Glomerular visceral epithelial cell (primary cell): Measurements from ENCODE around the gene LILRB2.
"Not testable (repeated sequence)": the region's sequence is repeated elsewhere in the genome, so short reads cannot be mapped to it uniquely, and the experiment has no call there.

Experiments used
- DNase-seq: peaks from one replicate; pipeline ENCODE4 v3.0.0-alpha.2; 2016; ENCODE audit errors: extremely low spot score

LILRB2 gene

DNA sequence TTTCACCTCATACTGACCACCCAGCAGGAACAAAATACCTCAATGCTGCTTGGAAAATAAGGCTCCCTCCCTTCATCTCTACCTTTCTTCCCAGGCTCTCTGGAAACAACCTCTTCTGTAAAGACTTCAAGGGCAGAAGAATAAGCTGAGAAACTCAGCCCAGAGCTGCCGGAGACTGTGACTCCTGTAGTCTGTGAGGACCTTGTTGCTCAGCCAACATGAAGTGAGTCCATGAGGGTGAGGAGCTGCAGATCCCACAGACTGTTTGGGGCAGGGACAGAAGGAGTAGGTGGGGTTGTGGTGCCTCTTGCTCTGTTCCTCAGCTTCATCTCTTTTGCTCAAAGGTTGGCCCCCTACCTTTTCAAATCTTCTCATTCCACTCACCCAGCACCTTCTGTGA lies 24.2 kb upstream of the LILRB2 start:
- no peak for DNase-seq

DNA sequence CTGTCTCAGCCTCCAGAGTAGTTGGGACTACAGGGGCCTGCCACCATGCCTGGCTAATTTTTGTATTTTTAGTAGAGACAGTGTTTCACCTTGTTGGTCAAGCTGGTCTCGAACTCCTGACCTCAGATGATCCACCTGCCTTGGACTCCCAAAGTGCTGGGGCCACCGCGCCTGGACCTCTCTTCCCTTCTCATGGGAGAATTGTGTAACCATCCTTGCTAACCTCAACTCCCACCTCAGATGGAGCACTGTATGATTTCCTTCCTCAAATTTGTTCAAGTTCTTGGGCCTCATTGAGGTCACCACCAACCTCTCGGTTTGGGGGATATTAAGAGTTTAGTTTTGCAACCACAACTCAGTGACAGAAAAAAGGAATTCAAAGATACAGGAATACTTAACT lies 21.3 kb upstream of the LILRB2 start:
- no peak for DNase-seq

DNA sequence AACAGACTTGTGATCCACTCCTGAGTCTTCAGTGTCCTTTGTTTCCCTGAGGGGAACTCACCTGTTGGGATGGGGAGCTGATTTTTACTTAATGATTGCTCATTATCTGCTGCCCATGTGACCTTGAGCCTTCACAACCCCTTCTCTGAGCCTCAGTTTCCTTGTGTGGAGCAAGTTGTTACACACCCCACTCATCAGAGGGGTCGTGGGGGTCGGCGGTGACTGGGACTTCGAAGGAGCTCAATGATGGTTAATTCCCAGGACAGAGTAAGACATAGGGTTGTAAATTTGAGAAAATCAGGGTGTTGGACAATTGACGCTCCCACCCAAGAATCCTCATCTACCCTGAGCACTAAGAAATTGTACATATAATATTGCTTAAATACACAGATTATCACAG lies 18.6 kb upstream of the LILRB2 start:
- no peak for DNase-seq

DNA sequence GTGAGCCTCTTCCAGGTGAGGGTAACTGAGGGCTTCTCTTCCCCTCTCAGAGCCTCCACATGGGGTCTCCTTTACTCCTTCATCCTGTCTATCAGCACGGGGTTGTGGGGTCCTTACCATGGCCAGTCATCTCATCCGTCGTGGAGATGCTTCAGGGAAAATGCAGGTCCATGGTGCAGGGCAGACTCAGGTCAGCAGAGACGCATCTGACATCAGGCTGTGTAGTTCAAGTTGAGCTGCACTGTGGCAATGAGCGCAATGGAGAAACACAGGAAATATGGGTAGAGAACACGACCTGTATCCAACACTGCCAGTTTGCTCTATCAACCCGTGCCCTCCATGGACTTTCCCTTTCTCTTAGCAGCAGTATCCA lies 18.2 kb upstream of the LILRB2 start:
- DNase-seq, result no peak

DNA sequence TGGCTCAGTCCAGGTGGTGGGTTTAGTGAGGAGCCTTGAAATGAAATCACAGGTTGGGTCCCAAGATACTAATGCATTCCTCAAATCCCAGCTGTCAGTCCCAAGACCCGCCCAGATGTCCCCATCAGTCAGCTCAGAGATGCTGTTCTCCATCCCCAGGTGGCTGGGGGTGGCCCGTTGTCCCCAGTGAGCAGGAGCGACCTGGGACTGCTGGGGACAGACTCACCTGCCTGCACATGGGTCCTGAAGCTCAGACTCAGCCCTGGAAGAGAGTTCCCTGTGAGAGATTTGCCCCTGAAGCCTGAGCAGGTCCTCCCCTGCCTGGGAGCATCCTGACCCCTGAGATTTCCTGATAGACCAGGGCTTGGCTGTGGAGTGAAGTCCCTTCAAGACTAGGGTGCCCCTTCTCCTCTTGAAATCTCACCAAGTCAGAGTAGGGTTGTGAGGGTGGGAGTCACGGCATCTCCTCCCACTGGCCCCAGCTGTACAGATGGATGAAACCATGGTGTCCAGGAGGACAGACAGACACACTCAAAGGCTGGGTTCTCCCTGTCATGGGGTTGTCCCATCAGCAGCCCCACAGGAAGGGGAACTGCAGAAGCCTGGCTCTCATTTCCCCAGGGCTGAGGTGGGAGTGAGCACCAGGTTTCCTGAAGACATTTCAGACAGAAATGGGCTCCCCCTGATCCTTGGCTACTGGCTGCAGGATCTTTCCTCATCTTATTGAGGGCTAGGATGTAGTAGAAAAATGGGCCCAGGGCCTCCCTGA lies 17.6 kb upstream of the LILRB2 start:
- DNase-seq, result no peak

DNA sequence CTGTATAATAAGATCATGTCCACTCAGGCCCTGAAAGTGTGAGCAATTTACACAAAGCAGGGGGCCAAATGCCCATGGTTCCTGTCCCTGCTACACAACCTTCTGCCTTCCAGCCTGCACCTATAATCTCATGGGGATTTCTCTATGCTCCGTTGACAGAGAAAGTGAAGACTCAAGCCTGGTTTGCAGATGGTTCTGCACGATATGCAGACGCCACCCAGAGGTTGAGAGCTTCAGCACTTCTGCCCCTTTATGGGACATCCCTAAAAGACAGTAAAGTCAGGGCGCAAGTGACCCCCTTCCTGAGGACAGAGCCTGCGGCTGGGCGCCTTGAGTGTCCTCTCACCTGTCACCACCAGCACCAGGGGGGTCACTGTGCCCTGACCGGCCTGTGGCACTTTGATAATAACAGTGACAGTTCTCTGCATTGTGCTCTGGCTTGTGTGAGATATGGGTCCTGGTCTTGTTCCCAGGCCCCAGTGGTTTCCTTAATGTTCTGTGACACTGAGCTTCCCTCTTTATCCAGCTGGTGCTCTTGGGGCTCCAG lies 16.9 kb upstream of the LILRB2 start:
- DNase-seq, result no peak

GRCh38 chr19:54294539-54294938 lies 13.6 kb upstream of the LILRB2 start:
- DNase-seq, result no peak

DNA sequence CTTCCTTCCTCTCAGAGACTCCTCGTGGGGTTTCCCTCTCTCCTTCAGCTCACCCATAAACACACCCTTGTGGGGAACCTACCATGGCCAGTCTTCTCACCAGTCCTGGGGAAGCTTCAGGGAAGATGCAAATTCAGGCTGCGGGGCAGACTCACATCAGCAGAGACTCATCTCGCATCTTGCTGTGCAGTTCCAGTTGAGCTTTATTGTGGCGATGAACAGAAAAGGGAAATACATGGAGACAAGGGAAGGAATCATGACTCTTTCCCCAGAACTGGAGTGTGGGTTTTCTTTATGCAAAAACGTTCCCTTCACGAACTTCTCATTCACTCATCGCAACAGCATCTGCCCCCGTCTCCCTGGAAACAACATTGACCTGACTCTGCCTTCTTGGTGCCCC lies 8.2 kb upstream of the LILRB2 start:
- DNase-seq, result not testable (repeated sequence)

GRCh38 chr19:54287456-54287855 lies 6.5 kb upstream of the LILRB2 start:
- no peak for DNase-seq

DNA sequence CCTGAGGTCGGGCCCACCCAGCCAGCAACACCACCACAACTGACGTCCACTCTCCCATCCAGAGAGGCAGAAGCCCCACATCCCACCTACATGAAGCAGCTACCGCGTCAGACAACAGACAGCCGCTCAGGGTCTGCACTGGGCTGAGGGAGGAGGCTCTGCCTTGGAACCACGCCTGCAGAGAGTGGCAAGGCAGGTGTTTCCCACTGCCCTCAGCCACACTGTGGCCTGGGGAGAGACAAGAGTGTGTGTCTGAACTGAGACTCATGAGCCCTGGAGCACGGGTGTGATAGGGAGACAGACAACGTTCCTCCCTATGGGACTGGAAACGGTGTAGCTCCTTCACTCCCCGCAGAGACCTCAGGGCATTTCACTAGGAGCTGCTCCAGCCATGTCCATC lies 5.4 kb upstream of the LILRB2 start:
- not testable (repeated sequence) for DNase-seq

- DNase-seq, result not testable (repeated sequence)
Observed at GRCh38 chr19:54285427-54286056, 4.6 kb upstream of the LILRB2 start.

DNA sequence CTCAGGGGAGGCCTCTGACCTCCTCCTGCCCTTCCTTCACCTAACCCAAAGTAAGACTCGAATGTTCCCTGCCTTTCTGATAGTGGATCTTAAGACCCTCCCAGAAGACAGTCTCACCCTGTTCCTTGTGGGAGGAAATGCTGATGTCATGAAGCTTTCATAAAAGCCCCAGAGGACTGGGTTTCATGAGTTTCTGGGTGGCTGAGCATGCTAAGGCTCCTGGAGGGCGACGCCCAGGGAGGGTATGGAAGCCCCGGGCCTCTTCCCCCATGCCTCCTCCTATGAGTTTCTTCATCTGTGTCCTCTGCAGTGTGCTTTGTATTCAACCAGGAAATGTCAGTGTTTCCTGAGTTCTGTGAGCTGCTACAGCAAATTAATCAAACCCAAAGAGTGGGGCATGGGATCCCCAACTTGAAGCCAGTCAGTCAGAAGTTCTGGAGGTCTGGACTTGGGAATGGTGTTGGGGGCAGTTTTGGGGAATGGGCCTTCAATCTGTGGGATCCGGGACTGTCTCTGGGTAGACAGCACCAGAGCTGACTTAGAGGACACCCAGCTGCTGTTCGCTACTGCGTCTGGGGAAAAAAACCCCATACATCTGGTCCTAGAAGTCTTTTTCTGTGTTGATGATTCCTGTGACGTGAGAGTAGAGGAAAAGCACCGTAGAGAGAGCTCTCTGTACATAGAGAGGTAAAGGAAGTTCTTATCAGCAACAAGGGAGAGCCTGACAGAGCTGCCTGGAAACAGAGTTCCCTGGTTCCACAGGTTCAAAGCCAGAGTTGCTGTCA lies 2.0 kb upstream of the LILRB2 start:
- no peak for DNase-seq

GRCh38 chr19:54281729-54282075 lies 792 bp upstream of the LILRB2 start:
- DNase-seq, result not testable (repeated sequence)

GRCh38 chr19:54280441-54280840 lies 469 bp downstream of the LILRB2 start:
- DNase-seq, result not testable (repeated sequence)

DNA sequence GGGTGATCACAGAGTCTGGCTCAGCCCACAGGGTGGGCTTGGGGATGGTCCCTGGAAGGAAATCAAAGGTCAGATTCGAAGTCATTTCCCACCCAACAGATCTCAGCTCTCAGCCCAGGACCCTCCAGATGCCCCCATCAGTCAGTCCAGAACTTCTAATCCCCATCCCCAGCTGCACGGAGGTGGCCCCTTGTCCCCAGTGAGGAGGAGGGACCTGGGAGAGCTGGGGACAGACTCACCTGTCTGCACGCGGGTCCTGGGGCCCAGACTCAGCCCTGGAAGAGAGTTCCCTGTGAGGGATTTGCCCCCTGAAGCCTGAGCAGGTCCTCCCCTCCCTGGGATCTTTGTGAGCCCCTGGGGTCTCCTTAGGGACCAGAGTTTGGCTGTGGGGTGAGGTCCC lies 885 bp downstream of the LILRB2 start:
- not testable (repeated sequence) for DNase-seq

- no peak for DNase-seq
Observed at GRCh38 chr19:54279406-54279962, 1.4 kb downstream of the LILRB2 start.

DNA sequence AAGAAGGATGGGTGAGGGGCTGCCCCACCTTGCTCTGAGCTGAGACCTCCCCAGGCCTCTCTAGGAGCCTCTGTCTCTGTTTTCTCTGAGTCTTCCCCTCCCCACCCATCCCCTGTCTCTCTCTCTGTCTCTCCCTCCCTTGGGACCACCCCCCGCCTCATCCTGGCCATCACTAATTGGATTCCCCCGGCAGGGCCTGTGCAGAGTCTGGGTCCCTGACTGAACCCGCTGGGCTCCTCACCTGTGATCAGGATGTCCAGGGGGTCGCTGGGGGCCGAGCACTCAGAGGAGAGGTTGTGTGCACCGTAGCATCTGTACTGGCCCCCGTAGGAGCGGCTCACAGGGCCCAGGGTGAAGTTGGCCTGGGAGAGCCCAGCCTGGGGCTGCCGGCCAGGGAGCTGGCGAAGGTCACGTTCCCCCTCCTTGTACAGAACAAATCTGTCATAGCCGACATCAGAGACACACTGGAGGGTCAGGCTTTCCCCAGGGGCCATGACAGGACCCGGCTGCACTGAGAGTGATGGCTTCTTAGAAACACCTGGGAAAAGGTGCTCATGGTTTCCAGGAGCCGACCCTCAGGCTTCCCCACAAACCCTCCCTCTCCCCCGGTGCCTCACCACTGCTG lies 2.2 kb downstream of the LILRB2 start:
- DNase-seq, result not testable (repeated sequence)

DNA sequence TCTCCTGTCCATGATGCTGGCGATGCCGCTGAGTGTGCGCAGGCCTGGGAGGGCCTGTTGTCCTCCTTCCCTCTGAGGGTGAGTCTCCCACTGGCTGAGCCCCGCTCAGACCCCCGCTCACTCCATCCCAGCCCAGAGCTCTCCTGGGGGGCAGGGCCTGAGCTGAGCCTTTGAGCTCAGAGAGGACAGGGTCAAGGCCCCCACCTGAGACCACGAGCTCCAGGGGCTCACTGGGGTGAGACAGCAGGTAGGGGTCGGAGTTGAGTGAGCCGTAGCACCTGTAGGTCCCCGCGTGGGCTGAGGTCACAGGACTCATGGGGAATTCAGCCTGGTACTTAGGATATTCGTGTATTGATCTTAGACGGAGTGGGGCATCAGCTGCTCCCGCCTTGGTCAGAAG lies 2.9 kb downstream of the LILRB2 start:
- DNase-seq, result not testable (repeated sequence)

GRCh38 chr19:54277111-54277615 lies 3.7 kb downstream of the LILRB2 start:
- not testable (repeated sequence) for DNase-seq

GRCh38 chr19:54275951-54276350 lies 5.0 kb downstream of the LILRB2 start:
- no peak for DNase-seq

GRCh38 chr19:54274516-54274915 lies 6.4 kb downstream of the LILRB2 start:
- DNase-seq, result not testable (repeated sequence)

DNA sequence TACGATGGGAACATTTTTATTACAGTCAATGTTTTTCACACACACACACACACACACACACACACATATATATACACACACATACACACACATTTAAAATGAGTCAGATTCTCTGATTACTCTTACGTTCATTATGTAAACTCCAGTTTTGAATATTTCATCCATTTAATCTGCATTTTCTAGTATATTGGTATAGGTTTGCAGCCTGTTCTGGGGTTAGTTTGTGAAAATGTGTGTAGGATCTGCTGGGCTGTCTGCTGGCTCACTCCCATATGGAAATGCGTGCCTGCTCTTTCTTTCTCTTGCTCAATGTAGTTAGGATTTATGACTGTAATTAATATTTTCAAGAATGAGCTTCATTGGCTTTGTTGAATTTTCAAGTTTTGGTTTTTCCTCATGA lies 7.1 kb downstream of the LILRB2 start:
- DNase-seq, result no peak
